Body of pancreas (tissue), 4 donors: ENCODE results near the gene NUDT12. TPM values are rescaled to one million over a fixed set of nuclear protein-coding genes. Genes with fewer than 3 reads are reported as not detected.

Experiments
- ATAC-seq: fragments of 150-250 bp; one replicate; pipeline ENCODE4 v1.9.1; 2016
- DNase-seq, 4 donors: peaks; one replicate each; pipeline ENCODE4 v3.0.0-alpha.2; 2019
- H3K27ac ChIP-seq, 4 donors: fragments of 200-600 bp; sonication (generic); 1 replicate in 3 of 4; 2 replicates in 1 of 4; pipeline versions ENCODE4 v1.5.1 to v1.6.1; 2016 to 2019; ENCODE audit warnings: mild to moderate bottlenecking in 1 of 4, mixed read lengths in 1 of 4, moderate library complexity in 1 of 4
- H3K27me3 ChIP-seq, 2 donors: fragments of 200-600 bp; sonication (generic); one replicate each; pipeline ENCODE4 v1.6.0; 2016; ENCODE audit warnings: mild to moderate bottlenecking in 1 of 2
- H3K36me3 ChIP-seq, 2 donors: fragments of 200-600 bp; sonication (generic); replicated peaks in 1 of 2; 2 replicates each; pipeline ENCODE4 v1.5.1; 2016; ENCODE audit warnings: low read depth in 2 of 2; ENCODE audit not compliant: insufficient read depth in 1 of 2
- H3K4me1 ChIP-seq: fragments of 200-600 bp; sonication (generic); one replicate; pipeline ENCODE4 v1.6.0; 2016
- H3K4me3 ChIP-seq, 2 donors: fragments of 200-600 bp; sonication (generic); 1 replicate in 1 of 2; 2 replicates in 1 of 2; pipeline ENCODE4 v1.5.1; 2016 to 2019
- H3K9me3 ChIP-seq, 3 donors: fragments of 200-600 bp; sonication (generic); 1 replicate in 2 of 3; 2 replicates in 1 of 3; pipeline ENCODE4 v1.5.1; 2016
- POLR2A ChIP-seq, 3 donors: fragments of 450-650 bp; IDR thresholded peaks; one replicate each; pipeline ENCODE4 v1.6.1; 2016; ENCODE audit warnings: antibody characterized with exemption in 3 of 3, mild to moderate bottlenecking in 2 of 3
- WGBS, 2 donors: methylation state at CpG; one replicate each; pipeline ENCODE4 v1.1.5; 2017; 5-methylcytosine and 5-hydroxymethylcytosine counted together
- intact Hi-C: fragments of 100-400 bp; cut with DNase I; formaldehyde crosslinking; loops from one replicate; pipeline ENCODE4 v1.15.1; 2023
- total RNA-seq, 2 donors: library from RNA; depleted of rRNA; stranded (reverse); fragments of >200 nt; gene quantifications; one replicate each; pipeline ENCODE4 v1.1.0, GENCODE V29; 2016
- TF ChIP-seq, protein P1 (sequence below), 7 experiments: fragments of 450-650 bp in 4 of 7; fragments of 200-600 bp in 3 of 7; sonication (generic) in 3 of 7; IDR thresholded peaks; one replicate each; pipeline ENCODE4 v1.5.1; 2016 to 2019; ENCODE audit warnings: antibody characterized with exemption in 7 of 7

Gene NUDT12
- total RNA-seq, 2 donors from 2014 or later, result 14.3 to 20.8 TPM

- no peak overlapping the region for H3K27ac ChIP-seq
- H3K4me3 ChIP-seq, result no peak overlapping the region
- no peaks in the 10 kb centered on the region for H3K27me3 ChIP-seq
- intact Hi-C loops, result no loop called here
- no peaks in the 10 kb centered on the region for H3K4me1 ChIP-seq
- ATAC-seq (no peak), DNase-seq (no peak)
- WGBS, 2 donors, result 71 to 73% methylated on average over 2 of the region's 2 CpGs
- H3K36me3 ChIP-seq, result peaks cover 0 to under 1% of the 10 kb centered on the region in 2 donors
- TF ChIP-seq, protein P1, sequence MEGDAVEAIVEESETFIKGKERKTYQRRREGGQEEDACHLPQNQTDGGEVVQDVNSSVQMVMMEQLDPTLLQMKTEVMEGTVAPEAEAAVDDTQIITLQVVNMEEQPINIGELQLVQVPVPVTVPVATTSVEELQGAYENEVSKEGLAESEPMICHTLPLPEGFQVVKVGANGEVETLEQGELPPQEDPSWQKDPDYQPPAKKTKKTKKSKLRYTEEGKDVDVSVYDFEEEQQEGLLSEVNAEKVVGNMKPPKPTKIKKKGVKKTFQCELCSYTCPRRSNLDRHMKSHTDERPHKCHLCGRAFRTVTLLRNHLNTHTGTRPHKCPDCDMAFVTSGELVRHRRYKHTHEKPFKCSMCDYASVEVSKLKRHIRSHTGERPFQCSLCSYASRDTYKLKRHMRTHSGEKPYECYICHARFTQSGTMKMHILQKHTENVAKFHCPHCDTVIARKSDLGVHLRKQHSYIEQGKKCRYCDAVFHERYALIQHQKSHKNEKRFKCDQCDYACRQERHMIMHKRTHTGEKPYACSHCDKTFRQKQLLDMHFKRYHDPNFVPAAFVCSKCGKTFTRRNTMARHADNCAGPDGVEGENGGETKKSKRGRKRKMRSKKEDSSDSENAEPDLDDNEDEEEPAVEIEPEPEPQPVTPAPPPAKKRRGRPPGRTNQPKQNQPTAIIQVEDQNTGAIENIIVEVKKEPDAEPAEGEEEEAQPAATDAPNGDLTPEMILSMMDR (IDR thresholded peaks at IDR 0.05), result no peak
- TF ChIP-seq POLR2A (IDR thresholded peaks at IDR 0.05), result no peak
- H3K9me3 ChIP-seq, result no peaks in the 10 kb centered on the region
Measured at GRCh38 chr5:103546858-103547257, 15.7 kb downstream of the NUDT12 start.

- no peaks in the 10 kb centered on the region for H3K4me1 ChIP-seq
- ATAC-seq (no peak), DNase-seq (no peak)
- H3K27me3 ChIP-seq, result no peaks in the 10 kb centered on the region
- no peaks in the 10 kb centered on the region for H3K36me3 ChIP-seq
- H3K27ac ChIP-seq, result no peak overlapping the region
- H3K9me3 ChIP-seq, result no peaks in the 10 kb centered on the region
- H3K4me3 ChIP-seq, result no peak overlapping the region
- TF ChIP-seq, protein P1 (IDR thresholded peaks at IDR 0.05), result no peak
- no peak for TF ChIP-seq POLR2A (IDR thresholded peaks at IDR 0.05)
- intact Hi-C loops, result no loop called here
Measured at GRCh38 chr5:103542441-103542840, 20.1 kb downstream of the NUDT12 start.

- H3K36me3 ChIP-seq, result no peaks in the 10 kb centered on the region
- no peak overlapping the region for H3K4me3 ChIP-seq
- TF ChIP-seq POLR2A (IDR thresholded peaks at IDR 0.05), result no peak
- TF ChIP-seq, protein P1 (IDR thresholded peaks at IDR 0.05), result no peak
- DNase-seq (no peak), ATAC-seq (no peak)
- intact Hi-C loops, result no loop called here
- H3K9me3 ChIP-seq, result no peaks in the 10 kb centered on the region
- 85 to 91% methylated on average over 3 of the region's 3 CpGs for WGBS, 2 donors
- H3K27me3 ChIP-seq, result no peaks in the 10 kb centered on the region
- H3K27ac ChIP-seq, result no peak overlapping the region
- H3K4me1 ChIP-seq, result no peaks in the 10 kb centered on the region
Measured at GRCh38 chr5:103541569-103541968, 21.0 kb downstream of the NUDT12 start.

DNA sequence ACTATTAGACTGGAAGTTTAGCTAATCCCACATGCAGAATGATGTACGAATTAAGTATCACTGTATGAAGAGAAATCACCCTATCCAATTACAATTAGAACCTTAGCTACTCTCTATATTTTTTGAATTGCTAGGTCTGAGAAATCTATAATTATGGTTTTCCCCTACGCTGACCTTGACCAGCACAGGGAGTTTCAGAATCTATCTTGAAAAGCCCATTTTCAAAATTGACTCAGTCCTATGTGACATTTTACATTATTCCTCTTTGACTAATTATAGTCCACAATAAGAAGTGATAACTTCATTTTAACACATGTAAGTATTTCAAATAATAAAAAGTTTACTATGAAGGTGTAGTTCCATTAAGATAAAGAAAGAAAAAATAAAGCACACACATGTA, 21.5 kb downstream of the NUDT12 start:
- no peak overlapping the region for H3K27ac ChIP-seq
- no peaks in the 10 kb centered on the region for H3K4me1 ChIP-seq
- no peak for TF ChIP-seq POLR2A (IDR thresholded peaks at IDR 0.05)
- DNase-seq (no peak), ATAC-seq (no peak)
- intact Hi-C loops, result no loop called here
- H3K4me3 ChIP-seq, result no peak overlapping the region
- no peaks in the 10 kb centered on the region for H3K36me3 ChIP-seq
- H3K9me3 ChIP-seq, result no peaks in the 10 kb centered on the region
- WGBS, 2 donors, result 92% methylated on average over 2 of the region's 2 CpGs
- H3K27me3 ChIP-seq, result no peaks in the 10 kb centered on the region

DNA sequence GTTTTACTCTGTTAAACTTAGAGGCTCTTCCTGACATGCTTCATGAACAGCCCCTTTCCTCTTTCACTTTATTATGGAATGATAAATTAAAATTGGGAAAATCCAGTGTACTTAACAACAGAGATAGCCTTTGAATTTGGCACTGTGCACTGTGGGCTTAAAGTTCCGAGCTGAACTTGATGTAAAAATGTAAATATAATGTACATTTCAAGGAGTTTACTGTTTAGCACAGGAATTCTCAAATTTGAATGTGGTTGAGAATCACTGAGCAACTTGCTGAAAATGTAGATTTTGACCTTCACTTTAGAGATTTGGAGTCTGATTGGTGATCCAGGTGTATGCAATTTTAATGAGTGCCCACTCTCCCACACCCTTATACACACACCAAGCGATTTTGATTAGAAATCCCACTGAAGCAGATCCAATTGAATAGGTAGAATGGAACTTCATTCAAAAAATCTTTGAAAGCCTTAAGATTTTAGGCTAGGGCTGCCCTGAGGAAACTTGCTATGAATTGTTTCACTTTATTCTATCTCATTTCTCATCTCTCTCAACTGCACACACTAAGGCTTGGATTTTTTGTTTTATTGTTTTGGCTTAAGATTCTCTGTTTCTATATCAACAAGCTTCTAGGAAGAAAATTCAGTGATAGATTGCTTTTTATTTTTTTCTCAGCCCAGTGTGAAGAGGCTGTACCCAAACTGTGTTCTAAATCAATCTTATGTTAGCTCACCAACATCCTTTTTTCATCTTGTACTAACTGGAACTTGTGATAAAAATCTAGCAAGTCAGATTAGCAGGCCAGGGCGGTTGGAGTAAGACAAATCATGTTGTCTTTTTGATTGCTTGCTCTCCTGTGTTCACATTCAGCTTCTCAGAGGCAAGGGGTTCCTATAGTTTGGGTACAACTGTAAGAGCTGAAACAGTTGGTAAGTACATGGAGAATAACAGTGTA, 22.9 kb downstream of the NUDT12 start:
- WGBS, 2 donors, result 52 to 55% methylated on average over 3 of the region's 3 CpGs
- ATAC-seq (no peak), DNase-seq (no peak)
- no peaks in the 10 kb centered on the region for H3K9me3 ChIP-seq
- intact Hi-C loops, result no loop called here
- H3K4me1 ChIP-seq, result no peaks in the 10 kb centered on the region
- H3K4me3 ChIP-seq, result no peak overlapping the region
- H3K36me3 ChIP-seq, result no peaks in the 10 kb centered on the region
- H3K27ac ChIP-seq, result no peak overlapping the region
- H3K27me3 ChIP-seq, result no peaks in the 10 kb centered on the region
- no peak for TF ChIP-seq POLR2A (IDR thresholded peaks at IDR 0.05)
